HG03565 (cell line): ENCODE measurements around the gene TAS2R60.
"Not testable (repeated sequence)": the region's sequence is repeated elsewhere in the genome, so short reads cannot be mapped to it uniquely, and the experiment has no call there.

ENCODE experiments used
- ATAC-seq: cut with Tn5 transposase; IDR thresholded peaks from one replicate; pipeline ENCODE4 v1.9.1; 2021; ENCODE audit warnings: mild to moderate bottlenecking, moderate library complexity; ENCODE audit not compliant: unreplicated experiment

The TAS2R60 gene

DNA sequence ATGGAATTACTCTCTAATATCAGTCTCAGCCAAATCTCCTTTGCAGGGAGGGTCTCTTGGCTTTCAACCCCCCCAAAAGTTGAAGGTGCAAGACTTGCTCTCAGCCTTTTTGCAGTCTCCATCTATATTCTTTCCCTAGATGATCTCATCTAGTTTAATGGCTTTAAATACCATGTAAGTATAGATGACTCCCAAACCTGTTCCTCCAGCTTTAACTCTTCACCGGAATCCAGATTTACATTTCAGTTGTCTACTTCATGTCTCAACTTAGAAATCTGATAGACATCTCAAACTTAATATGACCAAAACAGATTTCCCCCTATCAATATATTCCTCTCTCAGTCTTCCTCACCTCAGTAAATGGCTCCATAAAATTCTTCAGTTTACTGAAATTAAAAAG, 24.5 kb downstream of the TAS2R60 start:
- no peak for ATAC-seq

DNA sequence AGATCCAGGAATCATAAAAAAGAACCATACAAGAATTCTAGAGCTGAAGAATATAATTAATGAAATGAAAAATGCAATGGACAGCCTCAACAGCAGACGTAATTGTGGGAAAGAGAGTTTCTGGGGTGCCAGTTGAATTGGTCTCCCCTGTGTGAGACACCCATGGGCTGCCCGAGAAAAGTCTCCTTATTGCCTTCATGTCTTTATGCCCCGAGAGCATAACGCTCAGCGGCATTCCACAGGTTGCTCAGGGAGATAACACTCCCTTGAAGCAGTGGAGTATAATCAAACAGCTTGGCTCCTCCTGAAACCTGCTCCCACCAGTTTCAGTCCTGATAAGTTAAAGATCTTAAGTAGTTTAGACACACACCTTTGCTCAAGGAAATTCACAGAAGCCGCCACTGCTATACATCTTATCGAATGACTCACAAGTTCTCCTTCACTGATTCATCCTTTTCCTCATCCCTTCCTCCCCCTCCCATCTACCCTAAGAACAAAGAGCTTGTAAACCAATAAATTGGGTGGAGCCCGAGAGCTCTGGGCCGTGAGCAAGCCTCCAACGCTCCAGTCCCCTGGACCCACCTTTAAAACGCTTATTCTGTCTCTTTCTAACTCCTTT, 28.9 kb downstream of the TAS2R60 start:
- not testable (repeated sequence) for ATAC-seq

- no peak for ATAC-seq
Observed at GRCh38 chr7:143477501-143478150, 34.4 kb downstream of the TAS2R60 start, which contains the start of gene TAS2R41. TAS2R41 (plus strand) TSS chr7:143477873; CDS start chr7:143477873, 0 bp downstream.

- no peak for ATAC-seq
Observed at GRCh38 chr7:143479055-143479766, 36.0 kb downstream of the TAS2R60 start.

DNA sequence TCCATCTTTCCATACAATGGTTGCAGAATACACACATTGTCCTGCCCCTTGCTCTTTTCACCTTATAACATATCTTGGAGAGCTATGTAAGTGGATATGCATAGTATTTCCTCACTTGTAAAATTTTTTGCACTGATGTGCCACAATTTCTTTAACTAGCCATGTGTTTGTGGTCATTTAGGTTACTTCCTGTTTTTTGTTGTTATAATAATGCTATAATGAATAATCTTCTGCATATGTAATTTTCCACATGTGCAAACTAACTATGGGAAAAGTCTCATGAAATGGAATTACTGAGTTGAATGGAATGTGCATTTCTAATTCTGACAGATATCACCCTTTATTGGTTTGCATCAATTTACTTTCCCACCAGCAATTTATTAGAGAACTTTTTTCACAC, 37.2 kb downstream of the TAS2R60 start:
- no peak for ATAC-seq

GRCh38 chr7:143484119-143484518, 40.9 kb downstream of the TAS2R60 start:
- ATAC-seq = no peak

- ATAC-seq = no peak
Observed at GRCh38 chr7:143485094-143485493, 41.8 kb downstream of the TAS2R60 start.

DNA sequence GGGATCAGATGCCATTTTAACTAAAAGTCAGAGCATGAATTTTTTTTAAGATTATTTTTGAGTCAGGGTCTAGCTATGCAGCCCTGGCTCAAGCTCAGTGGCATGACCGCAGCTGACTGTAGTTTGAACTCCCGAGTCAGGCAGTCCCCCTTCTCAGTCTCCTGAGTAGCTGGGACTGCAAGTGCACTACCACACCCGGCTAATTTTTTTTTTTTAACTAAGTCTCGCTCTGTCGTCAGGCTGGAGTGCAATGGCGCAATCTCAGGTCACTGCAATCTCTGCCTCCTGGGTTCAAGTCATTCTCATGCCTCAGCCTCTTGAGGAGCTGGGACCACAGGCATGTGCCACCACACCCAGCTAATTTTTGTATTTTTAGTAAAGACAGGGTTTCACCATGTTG, 42.2 kb downstream of the TAS2R60 start:
- no peak for ATAC-seq

DNA sequence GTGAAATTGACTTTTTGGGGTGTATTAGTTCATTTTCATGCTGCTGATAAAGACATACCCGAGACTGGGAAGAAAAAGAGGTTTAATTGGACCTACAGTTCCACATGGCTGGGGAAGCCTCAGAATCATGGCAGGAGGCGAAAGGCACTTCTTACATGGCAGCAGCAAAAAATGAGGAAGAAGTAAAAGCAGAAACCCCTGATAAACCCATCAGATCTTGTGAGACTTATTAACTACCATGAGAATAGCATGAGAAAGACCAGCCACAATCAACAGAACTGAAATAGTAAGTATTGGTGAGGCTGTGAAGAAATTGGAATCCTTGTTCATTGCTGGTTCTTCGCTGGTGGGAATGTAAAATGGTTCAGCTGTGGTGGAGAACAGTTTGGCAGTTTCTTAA, 43.0 kb downstream of the TAS2R60 start:
- ATAC-seq = not testable (repeated sequence)

GRCh38 chr7:143487061-143487460, 43.8 kb downstream of the TAS2R60 start:
- no peak for ATAC-seq

DNA sequence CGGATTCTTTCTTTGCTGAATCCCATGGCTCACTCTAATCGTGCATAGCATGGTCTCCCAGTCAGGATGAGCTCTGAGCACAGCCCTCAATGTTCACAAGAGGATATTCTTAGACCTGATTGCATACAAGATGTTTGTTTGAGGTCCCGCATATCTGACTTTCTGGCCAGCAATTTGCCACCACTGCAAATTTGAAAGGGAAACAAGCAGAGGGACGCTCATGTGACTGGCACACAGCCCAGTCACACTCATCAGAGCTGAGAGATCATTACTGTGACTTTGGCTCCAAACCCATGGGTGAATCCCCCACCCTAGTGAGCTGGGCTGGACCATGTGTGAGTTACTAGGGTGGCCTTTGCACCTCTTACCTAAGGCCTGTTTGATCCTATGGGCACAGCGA, 44.3 kb downstream of the TAS2R60 start:
- ATAC-seq = peak; percentile 52

DNA sequence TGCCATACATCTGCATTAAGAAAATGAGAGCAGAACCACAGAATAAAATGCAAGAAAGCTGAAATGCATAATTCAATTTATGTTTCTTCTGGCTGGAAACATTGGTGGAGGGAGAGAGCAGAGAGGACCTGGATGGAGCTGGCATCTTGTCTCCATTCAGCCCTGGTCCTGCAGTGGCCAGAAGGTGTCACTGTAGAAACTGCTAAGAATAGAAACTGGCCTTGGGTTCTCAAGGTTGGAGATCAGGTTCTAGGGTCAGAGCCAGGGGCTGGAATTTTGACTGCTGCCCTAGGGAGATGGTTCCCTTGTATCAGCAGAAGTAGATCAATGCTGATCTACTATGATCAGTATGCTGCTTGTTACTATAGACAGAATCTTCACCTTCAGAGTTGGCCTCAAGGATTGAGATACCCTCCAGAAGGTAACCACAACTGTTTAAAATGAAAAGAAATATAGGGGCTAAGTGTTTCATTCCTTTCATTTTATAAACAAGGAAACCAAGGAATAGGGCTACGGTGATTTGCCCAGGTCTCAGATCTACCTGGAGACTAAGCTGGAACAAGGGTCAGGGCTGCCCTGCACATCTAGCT, 47.6 kb downstream of the TAS2R60 start:
- ATAC-seq = no peak

- ATAC-seq = no peak
Observed at GRCh38 chr7:143492043-143492471, 48.8 kb downstream of the TAS2R60 start.

- ATAC-seq = no peak
Observed at GRCh38 chr7:143492799-143493739, 49.8 kb downstream of the TAS2R60 start.

GRCh38 chr7:143493751-143494150, 50.5 kb downstream of the TAS2R60 start:
- ATAC-seq = no peak
